Measurements from ENCODE around the gene TP63. TPM values are rescaled to one million over a fixed set of nuclear protein-coding genes. Genes with fewer than 3 reads are reported as not detected.

TP63 gene
- total RNA-seq, 1 experiment from 2014 or later, result not detected

GRCh38 chr3:189754356-189754755 lies 123.2 kb downstream of the TP63 start:
- H4K20me1 ChIP-seq (ENCODE audit: control insufficient read depth, insufficient read depth, insufficient read length), result no peaks in the 10 kb centered on the region
- H3K23ac ChIP-seq (ENCODE audit: insufficient read length, low read depth, low read length), result no peak overlapping the region
- no peak overlapping the region for H3K14ac ChIP-seq (ENCODE audit: insufficient read depth, low read length)
- no peak for TF ChIP-seq CTCF (conservative IDR thresholded peaks at IDR 0.05)
- no peak overlapping the region for H3K4me2 ChIP-seq (ENCODE audit: insufficient read depth, insufficient read length, low read length)
- no peaks in the 10 kb centered on the region for H3K79me2 ChIP-seq (ENCODE audit: insufficient read depth, low read length)
- H4K91ac ChIP-seq (ENCODE audit: insufficient read length, low read depth, low read length), result no peak overlapping the region
- H3K56ac ChIP-seq (ENCODE audit: insufficient read length, low read depth, low read length), result no peak overlapping the region
- H3K4ac ChIP-seq (ENCODE audit: low read depth, low read length), result no peak overlapping the region
- H2BK15ac ChIP-seq (ENCODE audit: low read depth, low read length), result no peak overlapping the region
- no peak overlapping the region for H2AK5ac ChIP-seq (ENCODE audit: insufficient read length, low read length)
- no peak overlapping the region for H2BK120ac ChIP-seq (ENCODE audit: low read depth, low read length, poor library complexity, severe bottlenecking)
- no peak overlapping the region for H2BK5ac ChIP-seq (ENCODE audit: insufficient read length, low read length)
- no peaks in the 10 kb centered on the region for H3K9me3 ChIP-seq (ENCODE audit: control insufficient read depth, low read depth, low read length)
- Mint-ChIP-seq H3K36me3 (ENCODE audit: insufficient read depth in 1 of 3, low read depth in 3 of 3) (peaks cover 0 to 4% (median 0%) of the 10 kb centered on the region in 3 experiments; a peak in 1 of 7 replicates), H3K4me1 (no peaks in the 10 kb centered on the region), H3K9me3 (peaks cover 4 to 5% of the 10 kb centered on the region in 2 experiments; a peak in 3 of 5 replicates), H3K4me3 (no peak overlapping the region), H3K27me3 (ENCODE audit: low read depth) (peaks cover 6% of the 10 kb centered on the region), H3K27ac (no peak overlapping the region)
- no peaks in the 10 kb centered on the region for H3K27me3 ChIP-seq (ENCODE audit: insufficient read depth, low read length)
- no peaks in the 10 kb centered on the region for H3K79me1 ChIP-seq (ENCODE audit: insufficient read depth, low read depth, low read length, poor library complexity, severe bottlenecking)
- H3T11ph ChIP-seq (ENCODE audit: low read length), result no peak overlapping the region
- no peaks in the 10 kb centered on the region for H3K4me1 ChIP-seq (ENCODE audit: insufficient read depth, low read length)
- H4K5ac ChIP-seq (ENCODE audit: insufficient read length, low read depth, low read length), result no peak overlapping the region
- no peak overlapping the region for H4K8ac ChIP-seq (replicated peaks; ENCODE audit: insufficient read length, low read depth, low read length)
- WGBS (ENCODE audit: extremely low coverage, insufficient read length, low lambda C conversion rate), result no CpG with 5 or more reads among the region's 2 CpGs
- no peak overlapping the region for H2AFZ ChIP-seq (ENCODE audit: low read length)
- DNase-seq, result no peak
- H2BK20ac ChIP-seq (ENCODE audit: low read depth, low read length, poor library complexity, severe bottlenecking), result no peak overlapping the region
- H3K9ac ChIP-seq (ENCODE audit: extremely low read depth, insufficient read length, low read length), result no peak overlapping the region
- H3K27ac ChIP-seq (ENCODE audit: insufficient read length, low read depth, low read length), result no peak overlapping the region
- no peak overlapping the region for H2BK12ac ChIP-seq (ENCODE audit: insufficient read length, low read depth, low read length)
- H3K18ac ChIP-seq (ENCODE audit: insufficient read length, low read depth, low read length), result no peak overlapping the region
- no peaks in the 10 kb centered on the region for H3K23me2 ChIP-seq (ENCODE audit: insufficient read length, low read depth, low read length, poor library complexity, severe bottlenecking)

All from H9 (cell line).